ENCODE measurements around the gene SPTBN4.

DNA sequence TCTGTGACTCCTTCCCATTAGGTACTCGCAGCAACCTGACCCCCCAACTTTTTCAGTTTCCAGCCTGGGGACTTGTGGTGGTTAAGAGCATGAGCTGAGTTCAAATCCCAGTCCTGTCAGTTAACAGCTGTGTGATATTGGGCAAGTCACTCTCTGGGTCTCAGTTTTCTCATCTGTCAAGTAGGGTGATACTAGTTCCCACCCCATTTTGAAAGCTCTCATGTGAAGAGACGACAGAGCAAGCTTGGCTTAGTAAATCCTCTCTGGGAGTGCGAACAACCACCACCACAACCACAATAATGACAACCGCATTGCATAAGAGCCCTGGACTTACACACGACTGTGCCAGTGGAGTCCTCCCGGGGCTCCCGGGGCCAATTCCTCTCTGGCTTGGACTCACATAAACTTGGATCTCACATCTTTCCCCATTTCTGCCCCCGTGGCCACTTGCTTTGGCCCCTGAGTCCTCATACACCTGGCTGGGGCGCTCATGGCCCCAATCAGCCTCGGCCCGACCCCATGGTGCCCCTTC, 1.7 kb upstream of the SPTBN4 start:
- TF ChIP-seq, protein P1, sequence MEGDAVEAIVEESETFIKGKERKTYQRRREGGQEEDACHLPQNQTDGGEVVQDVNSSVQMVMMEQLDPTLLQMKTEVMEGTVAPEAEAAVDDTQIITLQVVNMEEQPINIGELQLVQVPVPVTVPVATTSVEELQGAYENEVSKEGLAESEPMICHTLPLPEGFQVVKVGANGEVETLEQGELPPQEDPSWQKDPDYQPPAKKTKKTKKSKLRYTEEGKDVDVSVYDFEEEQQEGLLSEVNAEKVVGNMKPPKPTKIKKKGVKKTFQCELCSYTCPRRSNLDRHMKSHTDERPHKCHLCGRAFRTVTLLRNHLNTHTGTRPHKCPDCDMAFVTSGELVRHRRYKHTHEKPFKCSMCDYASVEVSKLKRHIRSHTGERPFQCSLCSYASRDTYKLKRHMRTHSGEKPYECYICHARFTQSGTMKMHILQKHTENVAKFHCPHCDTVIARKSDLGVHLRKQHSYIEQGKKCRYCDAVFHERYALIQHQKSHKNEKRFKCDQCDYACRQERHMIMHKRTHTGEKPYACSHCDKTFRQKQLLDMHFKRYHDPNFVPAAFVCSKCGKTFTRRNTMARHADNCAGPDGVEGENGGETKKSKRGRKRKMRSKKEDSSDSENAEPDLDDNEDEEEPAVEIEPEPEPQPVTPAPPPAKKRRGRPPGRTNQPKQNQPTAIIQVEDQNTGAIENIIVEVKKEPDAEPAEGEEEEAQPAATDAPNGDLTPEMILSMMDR (conservative IDR thresholded peaks at IDR 0.05), result no peak
- TF ChIP-seq EZH2 (IDR thresholded peaks at IDR 0.05; ENCODE audit: low read depth), result no peak

All from PC-9 (cell line).